KBM-7 (cell line): Measurements from ENCODE around the gene SH2D4B.

Experiments used
- DNase-seq: peaks from one replicate; pipeline ENCODE4 v3.0.0-alpha.2; 2015
- in situ Hi-C: fragments of 300-500 bp; cut with MboI; formaldehyde crosslinking; loops from 2 replicates; pipeline ENCODE4 v1.14.3; 2020; ENCODE audit warnings: low sequenced_read_pairs, low pct_unique_long_range_greater_than_20kb, mixed read lengths

Gene SH2D4B

GRCh38 chr10:80694930-80695329, 157.2 kb downstream of the SH2D4B start:
- in situ Hi-C loops = no loop called here
- DNase-seq = no peak
